Common myeloid progenitor, CD34-positive (primary cell): ENCODE results near the gene TSPAN18.

Experiments
- CTCF ChIA-PET: fragments of 350-600 bp; sonication (Branson Sonifier 250); formaldehyde crosslinking; loops from one replicate; lab custom pipeline; 2021; ENCODE audit warnings: antibody characterized with exemption; lab: Charles Lee
- POLR2A ChIA-PET: fragments of 350-600 bp; sonication (Branson Sonifier 250); formaldehyde crosslinking; loops from one replicate; lab custom pipeline; 2021; ENCODE audit warnings: antibody characterized with exemption; lab: Charles Lee
- DNase-seq, 3 donors: peaks; one replicate each; pipeline versions ENCODE4 v3.0.0 to v3.0.0-alpha.2; 2013
- H3K27ac ChIP-seq, 2 experiments: 1 replicate in 1 of 2; 2 replicates in 1 of 2; pipeline ENCODE4 v1.7.0; 2013; ENCODE audit warnings: inconsistent platforms in 2 of 2, low read length in 2 of 2, mild to moderate bottlenecking in 2 of 2, low read depth in 1 of 2, moderate library complexity in 1 of 2; ENCODE audit not compliant: severe bottlenecking in 2 of 2, insufficient read depth in 1 of 2, poor library complexity in 1 of 2
- H3K27me3 ChIP-seq, 5 experiments: replicated peaks in 2 of 5; 1 replicate in 3 of 5; 2 replicates in 2 of 5; pipeline versions ENCODE4 v1.6.1 to v1.7.0; 2013; ENCODE audit warnings: low read length in 4 of 5, mild to moderate bottlenecking in 2 of 5, moderate library complexity in 2 of 5, inconsistent platforms in 1 of 5; ENCODE audit not compliant: insufficient read depth in 5 of 5, control insufficient read depth in 4 of 5
- H3K36me3 ChIP-seq, 4 experiments: 1 replicate in 2 of 4; 2 replicates in 2 of 4; pipeline versions ENCODE4 v1.6.1 to v1.7.0; 2013; ENCODE audit warnings: low read length in 3 of 4, control low read depth in 1 of 4, mild to moderate bottlenecking in 1 of 4; ENCODE audit not compliant: control insufficient read depth in 4 of 4, insufficient read depth in 4 of 4
- H3K4me1 ChIP-seq, 4 experiments: 1 replicate in 3 of 4; 2 replicates in 1 of 4; pipeline versions ENCODE4 v1.6.1 to v1.7.1; 2013; ENCODE audit warnings: low read length in 3 of 4, mild to moderate bottlenecking in 3 of 4, control low read depth in 1 of 4, inconsistent platforms in 1 of 4, moderate library complexity in 1 of 4; ENCODE audit not compliant: control insufficient read depth in 4 of 4, insufficient read depth in 4 of 4; ENCODE audit errors: control extremely low read depth in 1 of 4
- H3K4me3 ChIP-seq, 7 experiments: 1 replicate in 4 of 7; 2 replicates in 3 of 7; pipeline versions ENCODE4 v1.5.1 to v1.7.0; 2013; ENCODE audit warnings: mild to moderate bottlenecking in 7 of 7, low read length in 6 of 7, moderate library complexity in 6 of 7, inconsistent platforms in 2 of 7, low read depth in 2 of 7, control low read depth in 1 of 7; ENCODE audit not compliant: insufficient read depth in 4 of 7, control insufficient read depth in 1 of 7; ENCODE audit errors: extremely low read depth in 1 of 7
- H3K9me3 ChIP-seq, 5 experiments: 1 replicate in 4 of 5; 2 replicates in 1 of 5; pipeline versions ENCODE4 v1.6.1 to v1.7.1; 2013; ENCODE audit warnings: low read length in 4 of 5, mild to moderate bottlenecking in 2 of 5, inconsistent platforms in 1 of 5, low read depth in 1 of 5, moderate library complexity in 1 of 5; ENCODE audit not compliant: control insufficient read depth in 4 of 5, insufficient read depth in 2 of 5; ENCODE audit errors: control extremely low read depth in 1 of 5
- WGBS: methylation state at CpG from one replicate; pipeline ENCODE4 v1.1.5; 2013; ENCODE audit not compliant: insufficient coverage; 5-methylcytosine and 5-hydroxymethylcytosine counted together

Gene TSPAN18

GRCh38 chr11:44927174-44927661, 200.5 kb downstream of the TSPAN18 start:
- Histone ChIP-seq H3K36me3 (no peaks in the 10 kb centered on the region), H3K4me3 (no peak overlapping the region), H3K4me1 (peaks cover 0 to 6% (median 3%) of the 10 kb centered on the region in 4 experiments), H3K27me3 (peaks cover 0 to 1% (median 0%) of the 10 kb centered on the region in 5 experiments), H3K9me3 (no peaks in the 10 kb centered on the region), H3K27ac (no peak overlapping the region)
- CTCF ChIA-PET: interaction anchor here (0.8 to 24.4 kb wide), 15 partner anchors 9 to 205 kb away, joined by 3 to 1197 read pairs (median 4); no protein-coding TSS in a partner anchor
- DNase-seq: peak in 2 of 3 donors; percentile 59 to 60
- WGBS: 13% methylated on average over 13 of the region's 16 CpGs
- POLR2A ChIA-PET: interaction anchor here (0.6 to 1.1 kb wide), 2 partner anchors 12 to 364 kb away, joined by 3 to 8 read pairs; no protein-coding TSS in a partner anchor

GRCh38 chr11:44928144-44928543, 201.4 kb downstream of the TSPAN18 start:
- Histone ChIP-seq H3K9me3 (no peaks in the 10 kb centered on the region), H3K27ac (no peak overlapping the region), H3K4me3 (no peak overlapping the region), H3K27me3 (peaks cover 0 to 1% (median 0%) of the 10 kb centered on the region in 5 experiments), H3K36me3 (no peaks in the 10 kb centered on the region), H3K4me1 (peaks cover 0 to 6% (median 3%) of the 10 kb centered on the region in 4 experiments)
- POLR2A ChIA-PET: no interaction called here
- CTCF ChIA-PET: interaction anchor here (0.6 to 24.4 kb wide), 16 partner anchors 9 to 411 kb away, joined by 3 to 1197 read pairs (median 4); no protein-coding TSS in a partner anchor
- 95% methylated on average over 3 of the region's 4 CpGs for WGBS
- no peak for DNase-seq

- Histone ChIP-seq H3K27ac (no peak overlapping the region), H3K4me3 (no peak overlapping the region), H3K27me3 (peaks cover 0 to 1% (median 0%) of the 10 kb centered on the region in 5 experiments), H3K4me1 (peaks cover 0 to 6% (median 3%) of the 10 kb centered on the region in 4 experiments), H3K36me3 (peaks cover 0 to 2% (median 0%) of the 10 kb centered on the region in 4 experiments), H3K9me3 (no peaks in the 10 kb centered on the region)
- 87% methylated on average over 3 of the region's 4 CpGs for WGBS
- DNase-seq: no peak
- POLR2A ChIA-PET: no interaction called here
- CTCF ChIA-PET: interaction anchor here (1.0 to 24.4 kb wide), 14 partner anchors 8 to 410 kb away, joined by 3 to 1197 read pairs (median 4); no protein-coding TSS in a partner anchor
Observed at GRCh38 chr11:44928816-44929215, 202.1 kb downstream of the TSPAN18 start.

- peaks cover 0 to 1% (median 0%) of the 10 kb centered on the region in 5 experiments for H3K27me3 ChIP-seq
- no peak overlapping the region for H3K27ac ChIP-seq
- H3K9me3 ChIP-seq: no peaks in the 10 kb centered on the region
- CTCF ChIA-PET: interaction anchor here (0.5 to 24.4 kb wide), 10 partner anchors 7 to 364 kb away, joined by 3 to 1197 read pairs (median 4); partner anchors contain the start of gene TP53I11
- H3K4me3 ChIP-seq: no peak overlapping the region
- 93% methylated on average over 7 of the region's 13 CpGs for WGBS
- DNase-seq: no peak
- peaks cover 0 to 13% (median 0%) of the 10 kb centered on the region in 4 experiments for H3K36me3 ChIP-seq
- POLR2A ChIA-PET: no interaction called here
- peaks cover 0 to 6% (median 3%) of the 10 kb centered on the region in 4 experiments for H3K4me1 ChIP-seq
Observed at GRCh38 chr11:44930588-44931302, 204.0 kb downstream of the TSPAN18 start.

- Histone ChIP-seq H3K27me3 (peaks cover 0 to 1% (median 0%) of the 10 kb centered on the region in 5 experiments), H3K4me1 (peaks cover 0 to 6% (median 3%) of the 10 kb centered on the region in 4 experiments), H3K36me3 (peaks cover 0 to 13% (median 0%) of the 10 kb centered on the region in 4 experiments), H3K9me3 (no peaks in the 10 kb centered on the region), H3K4me3 (no peak overlapping the region), H3K27ac (no peak overlapping the region)
- no peak for DNase-seq
- POLR2A ChIA-PET: no interaction called here
- 92% methylated on average over 2 of the region's 3 CpGs for WGBS
- CTCF ChIA-PET: interaction anchor here (0.5 to 24.4 kb wide), 10 partner anchors 8 to 363 kb away, joined by 3 to 1197 read pairs (median 4); partner anchors contain the start of gene TP53I11
Observed at GRCh38 chr11:44931466-44931865, 204.7 kb downstream of the TSPAN18 start.

GRCh38 chr11:44934110-44934509, 207.3 kb downstream of the TSPAN18 start:
- Histone ChIP-seq H3K27me3 (no peaks in the 10 kb centered on the region), H3K27ac (no peak overlapping the region), H3K4me1 (peaks cover 0 to 6% (median 3%) of the 10 kb centered on the region in 4 experiments), H3K4me3 (no peak overlapping the region), H3K36me3 (peaks cover 0 to 13% (median 1%) of the 10 kb centered on the region in 4 experiments), H3K9me3 (no peaks in the 10 kb centered on the region)
- no peak for DNase-seq
- ChIA-PET POLR2A (no interaction called here), CTCF (interaction anchor here (1.0 to 24.4 kb wide), 3 partner anchors 9 to 165 kb away, joined by 3 to 1197 read pairs (median 3); no protein-coding TSS in a partner anchor)
- 93% methylated on average over 2 of the region's 2 CpGs for WGBS
